Measurements from ENCODE around the gene LYRM2.

Gene LYRM2

DNA sequence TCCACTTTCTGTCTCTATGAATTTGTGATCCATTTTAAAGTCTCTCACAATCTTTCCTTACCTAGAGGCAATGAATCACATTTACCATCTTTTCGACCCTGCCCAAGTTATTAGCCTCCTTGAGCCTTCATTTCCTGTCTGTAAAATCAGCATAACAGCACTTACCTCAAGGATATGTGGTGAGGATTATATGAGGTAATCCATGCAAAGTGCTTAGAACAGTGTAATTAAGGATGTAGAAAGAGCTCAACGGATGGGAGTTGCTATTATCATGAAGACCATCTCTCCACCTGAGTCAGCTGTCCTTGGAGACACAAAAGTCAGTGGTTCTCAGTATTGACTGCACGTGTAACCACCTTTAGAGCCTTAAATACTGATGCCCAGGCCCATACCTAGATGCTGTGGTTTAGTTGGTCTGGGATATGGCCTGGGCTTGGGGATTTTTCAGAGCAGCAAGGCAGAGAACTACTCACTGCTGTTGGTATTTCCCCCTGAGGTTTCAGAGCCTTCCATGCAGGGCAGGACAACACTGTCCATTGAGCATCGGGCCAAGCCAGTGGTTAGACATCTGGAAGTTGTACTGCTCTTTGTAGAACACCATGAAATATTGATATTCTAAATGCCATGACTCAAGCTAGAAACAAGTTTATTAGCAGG is 55.8 kb downstream of the LYRM2 start:
- DNase-seq (ENCODE audit: low read depth, low spot score), result no peak
- no peaks in the 10 kb centered on the region for H3K9me3 ChIP-seq (ENCODE audit: low read depth, low read length)
- TF ChIP-seq POLR2AphosphoS5 (IDR thresholded peaks at IDR 0.05; ENCODE audit: borderline replicate concordance, low read depth, low read length) (peak; percentile 48; the same call in 1 of the 2 replicates), EZH2 (IDR thresholded peaks at IDR 0.05) (no peak)
- no peak overlapping the region for H3K27ac ChIP-seq
- no peaks in the 10 kb centered on the region for H3K36me3 ChIP-seq (ENCODE audit: insufficient read depth, low read length)
- no peak overlapping the region for H3K9ac ChIP-seq (ENCODE audit: insufficient read length)
- H3K4me3 ChIP-seq, result no peak overlapping the region

DNA sequence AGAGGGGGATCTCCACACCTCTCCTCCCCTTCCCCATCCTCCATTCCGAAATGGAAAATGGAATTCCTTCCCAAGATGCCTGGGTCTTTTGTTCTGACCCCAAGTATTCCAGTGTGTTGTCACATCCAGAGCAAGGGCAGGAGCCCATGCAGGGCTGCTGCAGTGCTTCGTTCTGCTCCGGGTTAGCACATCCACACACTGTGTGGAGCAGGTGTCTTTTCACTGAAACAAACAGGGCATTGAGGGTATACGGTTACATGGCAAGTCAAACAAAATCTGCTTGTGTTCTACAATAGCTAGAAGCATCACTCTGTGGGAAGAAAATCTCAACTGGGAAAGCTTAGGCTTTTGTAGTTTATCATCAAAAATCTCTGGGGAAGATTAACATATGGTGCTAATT is 56.9 kb downstream of the LYRM2 start:
- no peaks in the 10 kb centered on the region for H3K9me3 ChIP-seq (ENCODE audit: low read depth, low read length)
- TF ChIP-seq POLR2AphosphoS5 (IDR thresholded peaks at IDR 0.05; ENCODE audit: borderline replicate concordance, low read depth, low read length) (no peak), FOXP2 (optimal IDR thresholded peaks at IDR 0.05; ENCODE audit: control extremely low read depth, extremely low read length, insufficient read depth) (no peak), EZH2 (IDR thresholded peaks at IDR 0.05) (no peak)
- no peak overlapping the region for H3K9ac ChIP-seq (ENCODE audit: insufficient read length)
- no peak overlapping the region for H3K4me3 ChIP-seq
- H3K36me3 ChIP-seq (ENCODE audit: insufficient read depth, low read length), result no peaks in the 10 kb centered on the region
- H3K27ac ChIP-seq, result no peak overlapping the region
- no peak for DNase-seq (ENCODE audit: low read depth, low spot score)

DNA sequence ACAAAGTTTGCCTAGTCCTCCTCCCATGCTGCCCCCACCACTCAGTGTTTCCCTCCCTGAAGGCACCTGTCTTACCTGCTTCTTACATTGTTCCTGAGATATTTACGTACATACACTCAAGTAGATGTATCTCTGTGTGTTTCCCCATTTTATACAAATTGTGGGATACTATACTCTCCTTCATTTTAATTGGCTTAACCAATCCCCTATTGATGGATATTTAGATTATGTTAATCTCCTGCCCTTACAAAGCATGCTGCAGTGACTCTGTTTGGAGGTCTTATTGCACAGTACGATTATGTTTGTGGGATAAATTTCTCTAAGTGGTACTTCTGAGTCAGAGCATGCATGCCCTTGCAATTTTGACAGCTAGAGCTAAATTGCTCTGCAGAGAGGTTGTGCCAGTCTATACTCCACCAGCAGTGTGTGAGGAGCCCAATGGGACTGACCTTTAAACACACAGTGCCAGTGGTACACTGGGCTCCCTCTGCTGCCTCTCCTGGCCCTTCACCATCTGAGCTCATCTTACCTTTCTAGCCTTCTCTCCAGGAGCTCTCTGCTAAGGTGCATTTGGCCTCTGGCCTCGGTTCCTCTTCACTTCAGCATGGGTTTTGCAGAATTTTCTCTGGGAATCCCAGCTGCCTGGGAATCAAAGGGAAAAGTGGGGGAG is 57.4 kb downstream of the LYRM2 start:
- Histone ChIP-seq H3K4me3 (no peak overlapping the region), H3K36me3 (ENCODE audit: insufficient read depth, low read length) (no peaks in the 10 kb centered on the region), H3K27ac (no peak overlapping the region), H3K9me3 (ENCODE audit: low read depth, low read length) (no peaks in the 10 kb centered on the region), H3K9ac (ENCODE audit: insufficient read length) (no peak overlapping the region)
- no peak for DNase-seq (ENCODE audit: low read depth, low spot score)
- TF ChIP-seq POLR2AphosphoS5 (IDR thresholded peaks at IDR 0.05; ENCODE audit: borderline replicate concordance, low read depth, low read length), result no peak
- no peak for TF ChIP-seq EZH2 (IDR thresholded peaks at IDR 0.05)
- no peak for TF ChIP-seq FOXP2 (optimal IDR thresholded peaks at IDR 0.05; ENCODE audit: control extremely low read depth, extremely low read length, insufficient read depth)

DNA sequence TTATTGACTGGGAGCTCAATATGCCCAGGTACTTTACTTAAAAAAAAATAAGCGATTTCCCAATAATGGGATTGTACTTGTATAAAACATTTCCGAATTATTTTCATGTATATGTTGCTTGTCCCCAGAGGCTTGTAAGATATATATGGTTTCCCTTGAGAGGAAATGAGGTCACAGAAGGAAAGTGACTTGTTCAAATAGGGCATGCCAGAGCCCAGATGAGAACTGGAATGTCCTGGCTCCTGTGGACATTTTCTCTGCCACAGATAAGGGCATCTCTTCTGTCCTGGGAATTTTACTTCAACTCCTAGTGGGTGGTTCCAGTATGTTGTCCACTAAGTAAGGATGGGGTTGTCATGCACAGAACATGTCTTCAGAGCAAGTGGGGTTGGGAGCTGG is 63.0 kb downstream of the LYRM2 start:
- Histone ChIP-seq H3K4me3 (no peak overlapping the region), H3K9me3 (ENCODE audit: low read depth, low read length) (no peaks in the 10 kb centered on the region), H3K9ac (ENCODE audit: insufficient read length) (no peak overlapping the region), H3K27ac (no peak overlapping the region), H3K36me3 (ENCODE audit: insufficient read depth, low read length) (no peaks in the 10 kb centered on the region)
- TF ChIP-seq POLR2AphosphoS5 (IDR thresholded peaks at IDR 0.05; ENCODE audit: borderline replicate concordance, low read depth, low read length) (no peak), FOXP2 (optimal IDR thresholded peaks at IDR 0.05; ENCODE audit: control extremely low read depth, extremely low read length, insufficient read depth) (no peak), EZH2 (IDR thresholded peaks at IDR 0.05) (no peak)
- DNase-seq (ENCODE audit: low read depth, low spot score), result no peak

DNA sequence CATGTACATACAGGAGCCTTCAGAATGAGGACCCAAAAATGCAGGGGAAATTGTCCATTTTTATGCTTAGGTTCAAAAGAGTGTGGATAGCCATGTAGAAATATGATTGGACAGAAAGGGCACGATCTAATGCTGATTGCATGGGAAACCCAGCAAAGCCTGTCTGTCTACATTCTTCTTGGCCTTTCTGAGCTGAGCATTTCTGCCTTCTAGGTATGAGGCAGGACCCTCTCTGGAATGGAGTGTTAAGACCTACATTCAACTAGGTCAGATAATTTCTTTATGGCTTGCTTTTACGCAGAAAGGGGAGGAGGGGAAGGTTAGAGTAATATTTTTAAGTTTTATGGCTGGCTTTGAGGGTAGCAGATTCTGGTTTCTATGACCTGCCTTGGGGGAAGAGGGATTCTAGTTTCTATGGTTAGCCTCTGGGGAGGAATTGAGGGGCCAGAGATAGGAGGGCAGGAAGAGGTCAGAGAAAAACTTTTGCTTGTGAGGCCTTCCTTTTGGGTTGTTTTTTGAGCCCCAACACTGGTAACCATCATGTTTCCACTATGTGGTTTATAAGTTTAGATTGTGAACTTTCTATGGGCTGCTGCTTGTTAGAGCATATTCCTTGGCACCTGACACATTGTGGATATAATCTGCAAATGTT is 63.5 kb downstream of the LYRM2 start:
- TF ChIP-seq FOXP2 (optimal IDR thresholded peaks at IDR 0.05; ENCODE audit: control extremely low read depth, extremely low read length, insufficient read depth), result no peak
- TF ChIP-seq EZH2 (IDR thresholded peaks at IDR 0.05), result no peak
- no peak for TF ChIP-seq POLR2AphosphoS5 (IDR thresholded peaks at IDR 0.05; ENCODE audit: borderline replicate concordance, low read depth, low read length)
- Histone ChIP-seq H3K9ac (ENCODE audit: insufficient read length) (no peak overlapping the region), H3K4me3 (no peak overlapping the region), H3K36me3 (ENCODE audit: insufficient read depth, low read length) (no peaks in the 10 kb centered on the region), H3K9me3 (ENCODE audit: low read depth, low read length) (no peaks in the 10 kb centered on the region), H3K27ac (no peak overlapping the region)
- DNase-seq (ENCODE audit: low read depth, low spot score), result no peak

DNA sequence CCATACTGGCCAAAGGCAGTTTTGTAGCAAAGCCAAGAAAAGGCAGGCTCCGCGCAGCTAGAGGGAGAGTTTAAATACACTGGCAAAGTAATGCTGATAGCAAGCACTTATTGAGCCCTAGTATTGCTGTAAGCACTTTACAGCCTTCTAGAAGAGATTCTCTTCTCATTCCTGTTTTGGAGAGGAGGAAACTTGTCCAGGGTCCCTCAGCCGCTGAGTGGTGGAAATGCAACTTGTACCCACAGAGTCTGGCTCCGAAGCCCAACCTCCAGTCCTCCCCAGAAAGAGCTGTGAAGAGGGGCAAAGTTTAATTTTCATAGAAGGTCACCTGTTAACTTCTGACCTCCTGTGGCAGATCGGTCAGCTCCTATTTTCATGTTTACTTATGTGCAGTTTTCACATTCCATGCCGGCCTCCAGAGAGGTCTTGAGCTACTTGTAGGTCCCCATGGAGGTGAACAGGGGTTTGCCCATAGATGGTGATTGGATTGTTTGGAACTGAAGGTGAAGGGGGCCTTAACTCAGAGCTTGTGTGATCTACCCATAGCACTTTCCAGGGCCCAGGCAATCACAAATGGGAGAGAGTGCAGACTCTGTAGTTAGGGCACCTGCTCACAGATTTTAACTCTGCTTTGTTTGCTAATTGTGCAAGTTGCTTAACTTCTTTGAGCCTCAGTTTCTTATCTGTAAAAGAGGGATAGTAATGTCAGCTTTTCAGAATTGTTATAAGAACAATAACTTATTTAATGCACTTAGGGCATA is 70.7 kb downstream of the LYRM2 start:
- DNase-seq (ENCODE audit: low read depth, low spot score), result no peak
- Histone ChIP-seq H3K27ac (no peak overlapping the region), H3K9ac (ENCODE audit: insufficient read length) (no peak overlapping the region), H3K36me3 (ENCODE audit: insufficient read depth, low read length) (no peaks in the 10 kb centered on the region), H3K4me3 (no peak overlapping the region), H3K9me3 (ENCODE audit: low read depth, low read length) (no peaks in the 10 kb centered on the region)
- no peak for TF ChIP-seq POLR2AphosphoS5 (IDR thresholded peaks at IDR 0.05; ENCODE audit: borderline replicate concordance, low read depth, low read length)
- TF ChIP-seq EZH2 (IDR thresholded peaks at IDR 0.05), result no peak
- TF ChIP-seq FOXP2 (optimal IDR thresholded peaks at IDR 0.05; ENCODE audit: control extremely low read depth, extremely low read length, insufficient read depth), result no peak

DNA sequence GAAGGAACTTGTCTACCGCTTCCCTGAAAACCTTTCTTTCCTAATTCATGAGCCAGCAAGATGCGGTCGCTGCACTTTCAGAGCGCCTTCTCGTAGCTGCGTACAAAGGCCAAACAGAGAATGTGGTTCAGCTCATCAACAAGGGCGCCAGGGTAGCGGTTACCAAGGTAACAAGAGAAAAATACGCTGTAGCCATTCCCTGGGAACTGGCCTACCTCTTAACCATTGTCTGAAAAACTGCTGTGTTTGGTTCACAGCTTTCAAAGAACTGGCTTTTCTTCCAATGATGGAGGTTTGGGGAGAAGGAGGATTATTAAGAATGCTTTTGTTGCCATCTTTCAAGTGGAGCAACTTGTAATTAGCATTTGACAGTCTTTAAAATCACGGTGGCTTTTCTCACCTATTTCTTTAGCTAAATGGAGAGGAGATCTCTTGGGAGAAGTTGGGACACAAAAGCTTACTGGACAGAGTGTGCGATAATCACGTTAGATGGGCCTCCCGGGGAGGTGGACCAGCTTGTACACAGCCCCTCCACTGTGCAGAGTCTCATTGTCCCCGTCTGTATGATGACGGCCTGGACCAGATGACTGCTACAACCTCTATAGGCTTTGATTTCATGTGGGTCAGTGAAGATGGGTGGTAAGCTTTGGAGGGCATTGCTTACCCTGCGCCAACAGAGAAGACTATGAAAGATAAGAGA is 71.5 kb downstream of the LYRM2 start:
- no peak for DNase-seq (ENCODE audit: low read depth, low spot score)
- Histone ChIP-seq H3K36me3 (ENCODE audit: insufficient read depth, low read length) (no peaks in the 10 kb centered on the region), H3K9ac (ENCODE audit: insufficient read length) (no peak overlapping the region), H3K9me3 (ENCODE audit: low read depth, low read length) (no peaks in the 10 kb centered on the region), H3K4me3 (no peak overlapping the region), H3K27ac (no peak overlapping the region)
- TF ChIP-seq FOXP2 (optimal IDR thresholded peaks at IDR 0.05; ENCODE audit: control extremely low read depth, extremely low read length, insufficient read depth) (no peak), POLR2AphosphoS5 (IDR thresholded peaks at IDR 0.05; ENCODE audit: borderline replicate concordance, low read depth, low read length) (no peak), EZH2 (IDR thresholded peaks at IDR 0.05) (no peak)

Measured in SK-N-MC (cell line).